Neural progenitor cell (in vitro differentiated cells): Measurements from ENCODE around the gene GORASP1. TPM values are rescaled to one million over a fixed set of nuclear protein-coding genes. Genes with fewer than 3 reads are reported as not detected.
A peak's percentile ranks its signal among the peaks of the same experiment; 100 is the strongest.

Source experiments
- DNase-seq: peaks from one replicate; pipeline ENCODE4 v3.0.0-alpha.2; 2016; ENCODE audit warnings: low spot score
- H2AFZ ChIP-seq: fragments of 200-600 bp; sonication (generic); replicated peaks from 2 replicates; pipeline ENCODE4 v1.6.1; 2016; ENCODE audit warnings: antibody characterized with exemption
- H3F3A ChIP-seq: fragments of 200-600 bp; sonication (generic); 2 replicates; pipeline ENCODE4 v1.6.1; 2016; ENCODE audit warnings: antibody characterized with exemption, low read depth
- H3K27ac ChIP-seq: fragments of 200-600 bp; sonication (generic); 2 replicates; pipeline ENCODE4 v1.5.1; 2016; ENCODE audit warnings: mild to moderate bottlenecking
- H3K27me3 ChIP-seq: fragments of 200-600 bp; sonication (generic); 2 replicates; pipeline ENCODE4 v1.6.1; 2016; ENCODE audit warnings: mild to moderate bottlenecking, moderate library complexity
- H3K36me3 ChIP-seq: fragments of 200-600 bp; sonication (generic); 2 replicates; pipeline ENCODE4 v1.5.1; 2016
- H3K4me1 ChIP-seq: fragments of 200-600 bp; sonication (generic); 2 replicates; pipeline ENCODE4 v1.6.1; 2016; ENCODE audit warnings: mixed run types
- H3K4me2 ChIP-seq: fragments of 200-600 bp; sonication (generic); 2 replicates; pipeline ENCODE4 v1.6.1; 2016
- H3K4me3 ChIP-seq: fragments of 200-600 bp; sonication (generic); 2 replicates; pipeline ENCODE4 v1.5.1; 2016
- H3K79me2 ChIP-seq: fragments of 200-600 bp; sonication (generic); 2 replicates; pipeline ENCODE4 v1.6.1; 2016; ENCODE audit warnings: low read depth
- H3K9ac ChIP-seq: fragments of 200-600 bp; sonication (generic); 2 replicates; pipeline ENCODE4 v1.6.1; 2016
- H3K9me3 ChIP-seq: fragments of 200-600 bp; sonication (generic); 2 replicates; pipeline ENCODE4 v1.5.1; 2016; ENCODE audit warnings: low read depth
- H4K20me1 ChIP-seq: fragments of 200-600 bp; sonication (generic); 2 replicates; pipeline ENCODE4 v1.6.1; 2016; ENCODE audit warnings: low read depth
- H3K27ac Mint-ChIP-seq: 3 replicates; pipeline ENCODE4 v1.8.0; 2021; ENCODE audit warnings: mixed read lengths
- H3K27me3 Mint-ChIP-seq: 2 replicates; pipeline ENCODE4 v1.8.0; 2022; ENCODE audit warnings: low read depth, mild to moderate bottlenecking, inconsistent platforms, moderate library complexity, mixed read lengths; ENCODE audit not compliant: insufficient read depth
- H3K36me3 Mint-ChIP-seq: 3 replicates; pipeline ENCODE4 v1.8.0; 2021; ENCODE audit warnings: mixed read lengths
- H3K4me1 Mint-ChIP-seq: 3 replicates; pipeline ENCODE4 v1.8.0; 2021; ENCODE audit warnings: mixed read lengths
- H3K4me3 Mint-ChIP-seq: 3 replicates; pipeline ENCODE4 v1.8.0; 2021; ENCODE audit warnings: mild to moderate bottlenecking, moderate library complexity, mixed read lengths
- H3K9me3 Mint-ChIP-seq: 3 replicates; pipeline ENCODE4 v1.8.0; 2020; ENCODE audit warnings: mixed read lengths
- CTCF ChIP-seq: fragments of 200-600 bp; sonication (generic); IDR thresholded peaks from 2 replicates; pipeline ENCODE4 v1.5.1; 2017; ENCODE audit warnings: antibody characterized with exemption, mild to moderate bottlenecking
- EZH2 ChIP-seq: fragments of 200-600 bp; sonication (generic); IDR thresholded peaks from 2 replicates; pipeline ENCODE4 v1.6.1; 2017; ENCODE audit warnings: antibody characterized with exemption, mild to moderate bottlenecking, moderate library complexity
- EZH2phosphoT487 ChIP-seq: fragments of 200-600 bp; sonication (generic); IDR thresholded peaks from 2 replicates; pipeline ENCODE4 v1.6.1; 2017; ENCODE audit warnings: antibody characterized with exemption
- total RNA-seq: library from RNA; depleted of rRNA; stranded (reverse); fragments of >200 nt; gene quantifications from 2 replicates; pipeline ENCODE4 v1.2.3, GENCODE V29; 2015; ENCODE audit warnings: low replicate concordance

Gene GORASP1
- total RNA-seq, 1 donor from 2014 or later, result 18.0 TPM

DNA sequence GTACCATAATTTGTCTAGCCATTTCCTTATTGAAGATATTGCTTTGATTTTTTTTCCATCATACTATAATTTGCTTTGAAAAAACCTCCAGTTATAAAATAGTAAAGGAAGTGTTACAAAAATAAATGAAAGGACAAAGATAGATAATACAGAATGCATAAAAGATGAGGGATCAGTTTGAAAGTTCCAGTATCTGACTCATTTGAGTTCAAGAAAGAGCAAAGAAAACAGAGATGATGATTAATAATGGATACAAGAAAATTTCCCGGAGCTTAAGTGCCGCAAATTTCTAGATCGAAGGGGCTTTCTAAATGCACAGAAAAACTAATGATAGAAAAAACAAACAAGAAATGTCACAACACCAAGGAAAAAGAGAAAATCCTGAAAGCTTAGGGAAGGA lies 51.3 kb downstream of the GORASP1 start:
- DNase-seq, result no peak
- Mint-ChIP-seq H3K9me3 (peaks cover 3% of the 10 kb centered on the region), H3K4me3 (no peak overlapping the region), H3K36me3 (peaks cover 6% of the 10 kb centered on the region), H3K27me3 (no peaks in the 10 kb centered on the region), H3K27ac (no peak overlapping the region), H3K4me1 (peaks cover 17% of the 10 kb centered on the region)
- H3K9ac ChIP-seq, result no peak overlapping the region
- H2AFZ ChIP-seq, result no peak overlapping the region
- peaks cover 19% of the 10 kb centered on the region for H3K4me1 ChIP-seq
- H3K27me3 ChIP-seq, result no peaks in the 10 kb centered on the region
- TF ChIP-seq CTCF, result no peak
- TF ChIP-seq EZH2, result no peak
- no peak for TF ChIP-seq EZH2phosphoT487
- H3F3A ChIP-seq, result peaks cover 25% of the 10 kb centered on the region
- peak overlapping the region; percentile 8 for H3K4me2 ChIP-seq
- H3K36me3 ChIP-seq, result no peaks in the 10 kb centered on the region
- H4K20me1 ChIP-seq, result peaks cover 60% of the 10 kb centered on the region
- peaks cover 88% of the 10 kb centered on the region for H3K79me2 ChIP-seq
- H3K27ac ChIP-seq, result peak overlapping the region; percentile 41
- no peak overlapping the region for H3K4me3 ChIP-seq
- H3K9me3 ChIP-seq, result no peaks in the 10 kb centered on the region

- Histone ChIP-seq H3K4me2 (peak overlapping the region; percentile 68), H3K9me3 (no peaks in the 10 kb centered on the region), H3K79me2 (peaks cover 63% of the 10 kb centered on the region), H3K27ac (no peak overlapping the region), H3K4me1 (peaks cover 19% of the 10 kb centered on the region), H3K4me3 (peak overlapping the region; percentile 85), H3K27me3 (no peaks in the 10 kb centered on the region), H3K9ac (no peak overlapping the region), H3K36me3 (no peaks in the 10 kb centered on the region), H2AFZ (no peak overlapping the region), H4K20me1 (peaks cover 52% of the 10 kb centered on the region), H3F3A (peaks cover 25% of the 10 kb centered on the region)
- H3K9me3 Mint-ChIP-seq, result peaks cover 3% of the 10 kb centered on the region
- DNase-seq, result no peak
- TF ChIP-seq EZH2phosphoT487 (no peak), CTCF (no peak), EZH2 (no peak)
- H3K36me3 Mint-ChIP-seq, result peaks cover 5% of the 10 kb centered on the region
- H3K27ac Mint-ChIP-seq, result no peak overlapping the region
- peaks cover 19% of the 10 kb centered on the region for H3K4me1 Mint-ChIP-seq
- no peaks in the 10 kb centered on the region for H3K27me3 Mint-ChIP-seq
- peak overlapping the region; percentile 71 for H3K4me3 Mint-ChIP-seq
These were observed 53.7 kb downstream of the GORASP1 start for GRCh38 chr3:39053696-39054095.

- H3K27ac ChIP-seq, result peak overlapping the region; percentile 98
These were observed 54.8 kb downstream of the GORASP1 start for GRCh38 chr3:39052583-39052982.

More at GRCh38 chr3:39052583-39052982, 54.8 kb downstream of the GORASP1 start:
- no peaks in the 10 kb centered on the region for H3K27me3 ChIP-seq
- peak overlapping the region; percentile 61 for H3K27ac Mint-ChIP-seq
- peak overlapping the region; percentile 68 for H3K4me2 ChIP-seq
- H3K4me1 ChIP-seq, result peaks cover 19% of the 10 kb centered on the region
- no peaks in the 10 kb centered on the region for H3K36me3 ChIP-seq
- H3K9me3 ChIP-seq, result no peaks in the 10 kb centered on the region
- peaks cover 43% of the 10 kb centered on the region for H4K20me1 ChIP-seq
- peaks cover 19% of the 10 kb centered on the region for H3K4me1 Mint-ChIP-seq
- no peaks in the 10 kb centered on the region for H3K9me3 Mint-ChIP-seq
- peaks cover 25% of the 10 kb centered on the region for H3F3A ChIP-seq
- H3K9ac ChIP-seq, result peak overlapping the region; percentile 80
- peak; percentile 39 for DNase-seq
- H3K4me3 ChIP-seq, result peak overlapping the region; percentile 85
- peaks cover 52% of the 10 kb centered on the region for H3K79me2 ChIP-seq
- H3K36me3 Mint-ChIP-seq, result no peaks in the 10 kb centered on the region
- H3K4me3 Mint-ChIP-seq, result peak overlapping the region; percentile 98
- TF ChIP-seq EZH2 (no peak), EZH2phosphoT487 (no peak), CTCF (no peak)
- H3K27me3 Mint-ChIP-seq, result no peaks in the 10 kb centered on the region
- H2AFZ ChIP-seq, result peak overlapping the region; percentile 92
